Measurements from ENCODE around the gene WNT5A. TPM values are rescaled to one million over a fixed set of nuclear protein-coding genes. Genes with fewer than 3 reads are reported as not detected.

The WNT5A gene
- total and polyA plus RNA-seq, 2 donors (not counting 1 experiment from before 2014, with no cell fraction given), result not detected

DNA sequence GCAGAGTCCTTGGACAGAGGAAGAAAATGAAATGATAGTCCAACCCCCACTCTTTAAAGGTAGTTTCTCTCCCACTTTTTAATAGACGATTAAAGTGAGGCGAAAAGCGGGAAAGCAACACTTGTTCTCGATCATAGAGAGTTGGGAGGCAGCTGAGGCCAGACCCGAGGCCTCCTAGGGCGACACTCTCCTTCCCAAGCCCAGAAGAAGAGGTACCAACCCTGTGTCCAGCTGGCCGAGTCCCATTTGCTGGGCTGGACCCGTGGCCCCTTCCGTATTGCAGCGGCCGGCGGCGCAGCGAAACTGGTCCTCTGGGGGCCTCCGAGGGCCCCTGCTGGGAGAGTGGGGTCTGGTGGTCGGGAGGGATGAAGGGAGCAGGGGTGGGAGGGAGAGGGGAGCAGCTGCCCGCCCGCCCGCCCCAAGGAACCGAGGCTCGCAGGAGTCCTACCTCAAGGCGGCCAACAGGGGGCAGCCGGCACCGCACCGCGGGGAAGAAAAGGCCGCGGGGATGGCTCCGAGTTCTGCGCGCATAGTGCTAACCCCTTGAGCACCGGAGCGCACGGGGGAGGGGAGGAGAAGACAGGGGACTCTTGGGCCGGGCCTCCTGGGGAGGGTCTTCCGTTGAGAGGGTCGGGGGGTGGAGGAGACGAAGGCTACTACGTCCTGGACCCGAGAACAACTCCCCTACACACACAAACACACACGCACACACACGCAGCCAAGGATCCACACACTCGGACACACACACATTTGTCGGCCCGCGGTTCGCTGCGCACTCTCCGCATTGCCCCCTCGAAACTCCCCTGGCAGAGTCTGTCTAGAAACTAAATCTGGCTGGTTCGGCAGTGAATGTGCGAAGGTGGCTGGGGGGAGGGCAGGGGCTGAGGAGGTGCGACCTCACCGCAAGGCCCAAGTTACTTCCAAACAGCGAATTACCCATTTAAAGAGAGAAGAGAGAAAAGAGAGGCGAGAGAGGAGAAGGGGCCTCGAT, 2.0 kb downstream of the WNT5A start:
- DNase-seq (peak; percentile 10), ATAC-seq (ENCODE audit: low read depth) (no peak)
- ChIA-PET CTCF (no interaction called here), POLR2A (no interaction called here)
- no peak overlapping the region for H3K9ac ChIP-seq (ENCODE audit: low read length)
- peaks cover 76% of the 10 kb centered on the region for H3K27me3 Mint-ChIP-seq
- H3K27ac ChIP-seq (ENCODE audit: low read length in 2 of 2), result no peak overlapping the region
- H3K36me3 ChIP-seq (replicated peaks in 1 of 2; ENCODE audit: control extremely low read depth in 1 of 2, control insufficient read depth in 1 of 2, extremely low read depth in 1 of 2, insufficient read depth in 2 of 2, low read length in 1 of 2), result no peaks in the 10 kb centered on the region
- WGBS (ENCODE audit: insufficient coverage), result 7% methylated on average over 47 of the region's 57 CpGs
- H3K9me3 ChIP-seq (ENCODE audit: control extremely low read depth in 1 of 3, control insufficient read depth in 2 of 3, insufficient read depth in 1 of 3, low read length in 2 of 3), result peaks cover 0 to 33% (median 0%) of the 10 kb centered on the region in 3 donors
- H3K4me3 Mint-ChIP-seq, result peak overlapping the region; percentile 27
- peaks cover 0 to 86% (median 33%) of the 10 kb centered on the region in 4 experiments for H3K27me3 ChIP-seq (replicated peaks in 1 of 4; ENCODE audit: control extremely low read depth in 1 of 4, control insufficient read depth in 3 of 4, insufficient read depth in 4 of 4, low read length in 3 of 4)
- no peak overlapping the region for H3K4me3 ChIP-seq (ENCODE audit: control extremely low read depth in 1 of 5, extremely low read depth in 1 of 5, insufficient read depth in 1 of 5, low read depth in 2 of 5, low read length in 4 of 5)
- no peak overlapping the region for H3K4me2 ChIP-seq (replicated peaks; ENCODE audit: low read depth, low read length, poor library complexity, severe bottlenecking)
- TF ChIP-seq, protein P1, sequence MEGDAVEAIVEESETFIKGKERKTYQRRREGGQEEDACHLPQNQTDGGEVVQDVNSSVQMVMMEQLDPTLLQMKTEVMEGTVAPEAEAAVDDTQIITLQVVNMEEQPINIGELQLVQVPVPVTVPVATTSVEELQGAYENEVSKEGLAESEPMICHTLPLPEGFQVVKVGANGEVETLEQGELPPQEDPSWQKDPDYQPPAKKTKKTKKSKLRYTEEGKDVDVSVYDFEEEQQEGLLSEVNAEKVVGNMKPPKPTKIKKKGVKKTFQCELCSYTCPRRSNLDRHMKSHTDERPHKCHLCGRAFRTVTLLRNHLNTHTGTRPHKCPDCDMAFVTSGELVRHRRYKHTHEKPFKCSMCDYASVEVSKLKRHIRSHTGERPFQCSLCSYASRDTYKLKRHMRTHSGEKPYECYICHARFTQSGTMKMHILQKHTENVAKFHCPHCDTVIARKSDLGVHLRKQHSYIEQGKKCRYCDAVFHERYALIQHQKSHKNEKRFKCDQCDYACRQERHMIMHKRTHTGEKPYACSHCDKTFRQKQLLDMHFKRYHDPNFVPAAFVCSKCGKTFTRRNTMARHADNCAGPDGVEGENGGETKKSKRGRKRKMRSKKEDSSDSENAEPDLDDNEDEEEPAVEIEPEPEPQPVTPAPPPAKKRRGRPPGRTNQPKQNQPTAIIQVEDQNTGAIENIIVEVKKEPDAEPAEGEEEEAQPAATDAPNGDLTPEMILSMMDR (IDR thresholded peaks at IDR 0.05), result peak; percentile 26
- no peak for TF ChIP-seq EZH2 (IDR thresholded peaks at IDR 0.05; ENCODE audit: borderline replicate concordance, insufficient read depth, low read depth, low read length, poor library complexity, severe bottlenecking)
- no peaks in the 10 kb centered on the region for H3K79me2 ChIP-seq (ENCODE audit: control insufficient read depth, insufficient read depth, low read length)
- no peaks in the 10 kb centered on the region for H3K9me3 Mint-ChIP-seq (ENCODE audit: insufficient read depth)
- H3K27ac Mint-ChIP-seq, result no peak overlapping the region
- no peak overlapping the region for H2AFZ ChIP-seq (ENCODE audit: insufficient read depth, low read depth, low read length, poor library complexity, severe bottlenecking)
- H3K4me1 ChIP-seq (ENCODE audit: control insufficient read depth in 2 of 2, insufficient read depth in 2 of 2, low read length in 2 of 2), result peaks cover 22% of the 10 kb centered on the region in 2 donors
- H3K4me1 Mint-ChIP-seq, result peaks cover 33% of the 10 kb centered on the region
- intact Hi-C loops (cut with micrococcal nuclease), result no loop called here
- H4K20me1 ChIP-seq (ENCODE audit: control insufficient read depth, insufficient read depth, low read length, poor library complexity, severe bottlenecking), result no peaks in the 10 kb centered on the region

DNA sequence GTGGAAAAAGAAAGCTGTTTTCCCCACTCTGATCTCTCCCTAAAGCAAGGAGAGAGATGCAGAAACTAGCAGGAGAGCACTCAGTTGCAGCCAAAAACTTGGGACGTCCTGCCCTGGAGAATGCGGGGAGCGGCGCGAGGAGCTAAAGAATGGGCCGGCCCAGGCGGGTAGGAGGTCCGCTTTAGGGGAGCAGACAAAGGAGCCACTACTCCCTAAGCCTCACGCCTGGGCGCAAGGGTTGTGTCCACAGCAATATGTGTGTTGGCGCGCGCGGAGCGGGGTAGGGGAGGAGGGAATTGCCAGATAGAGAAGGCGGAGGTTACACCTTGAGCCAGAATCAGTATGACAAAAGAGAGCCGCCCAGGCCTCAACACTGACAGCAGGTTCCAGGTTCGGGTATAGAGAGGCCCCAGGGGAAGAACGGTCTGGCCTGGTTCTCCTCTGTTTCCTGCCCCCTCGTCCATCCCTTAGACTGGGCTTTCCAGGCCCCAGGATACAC, 2.9 kb downstream of the WNT5A start:
- intact Hi-C loops (cut with micrococcal nuclease), result no loop called here
- Histone ChIP-seq H3K9ac (ENCODE audit: low read length) (no peak overlapping the region), H3K27ac (ENCODE audit: low read length in 2 of 2) (no peak overlapping the region), H3K4me2 (replicated peaks; ENCODE audit: low read depth, low read length, poor library complexity, severe bottlenecking) (no peak overlapping the region), H2AFZ (ENCODE audit: insufficient read depth, low read depth, low read length, poor library complexity, severe bottlenecking) (no peak overlapping the region), H3K9me3 (ENCODE audit: control extremely low read depth in 1 of 3, control insufficient read depth in 2 of 3, insufficient read depth in 1 of 3, low read length in 2 of 3) (peaks cover 0 to 25% (median 0%) of the 10 kb centered on the region in 3 donors), H3K36me3 (replicated peaks in 1 of 2; ENCODE audit: control extremely low read depth in 1 of 2, control insufficient read depth in 1 of 2, extremely low read depth in 1 of 2, insufficient read depth in 2 of 2, low read length in 1 of 2) (no peaks in the 10 kb centered on the region), H3K4me3 (ENCODE audit: control extremely low read depth in 1 of 5, extremely low read depth in 1 of 5, insufficient read depth in 1 of 5, low read depth in 2 of 5, low read length in 4 of 5) (no peak overlapping the region), H4K20me1 (ENCODE audit: control insufficient read depth, insufficient read depth, low read length, poor library complexity, severe bottlenecking) (no peaks in the 10 kb centered on the region), H3K27me3 (replicated peaks in 1 of 4; ENCODE audit: control extremely low read depth in 1 of 4, control insufficient read depth in 3 of 4, insufficient read depth in 4 of 4, low read length in 3 of 4) (peaks cover 0 to 83% (median 34%) of the 10 kb centered on the region in 4 experiments), H3K79me2 (ENCODE audit: control insufficient read depth, insufficient read depth, low read length) (no peaks in the 10 kb centered on the region), H3K4me1 (ENCODE audit: control insufficient read depth in 2 of 2, insufficient read depth in 2 of 2, low read length in 2 of 2) (peaks cover 22% of the 10 kb centered on the region in 2 donors)
- ChIA-PET CTCF (no interaction called here), POLR2A (no interaction called here)
- WGBS (ENCODE audit: insufficient coverage), result 23% methylated on average over 18 of the region's 20 CpGs
- no peak overlapping the region for H3K4me3 Mint-ChIP-seq
- DNase-seq (no peak), ATAC-seq (ENCODE audit: low read depth) (no peak)
- H3K4me1 Mint-ChIP-seq, result peaks cover 28% of the 10 kb centered on the region
- peaks cover 75% of the 10 kb centered on the region for H3K27me3 Mint-ChIP-seq
- TF ChIP-seq EZH2 (IDR thresholded peaks at IDR 0.05; ENCODE audit: borderline replicate concordance, insufficient read depth, low read depth, low read length, poor library complexity, severe bottlenecking), result no peak
- TF ChIP-seq, protein P1 (IDR thresholded peaks at IDR 0.05), result no peak
- no peaks in the 10 kb centered on the region for H3K9me3 Mint-ChIP-seq (ENCODE audit: insufficient read depth)
- no peak overlapping the region for H3K27ac Mint-ChIP-seq
